Kidney epithelial cell (primary cell): Measurements from ENCODE around the gene SAPCD1. TPM values are rescaled to one million over a fixed set of nuclear protein-coding genes. Genes with fewer than 3 reads are reported as not detected.

Experiments
- DNase-seq: peaks from one replicate; pipeline ENCODE4 v3.0.0-alpha.2; 2010; ENCODE audit warnings: low read depth
- H3K27me3 ChIP-seq: 2 replicates; pipeline ENCODE4 v1.6.0; 2011; ENCODE audit warnings: low read length; ENCODE audit not compliant: control insufficient read depth, insufficient read depth
- H3K36me3 ChIP-seq: 2 replicates; pipeline ENCODE4 v1.5.1; 2011; ENCODE audit warnings: low read length; ENCODE audit not compliant: control insufficient read depth, insufficient read depth
- H3K4me3 ChIP-seq: 2 replicates; pipeline ENCODE4 v1.5.1; 2011; ENCODE audit warnings: low read depth, mild to moderate bottlenecking, control low read depth, low read length
- CTCF ChIP-seq: IDR thresholded peaks from 2 replicates; pipeline ENCODE4 v1.5.1; 2011; ENCODE audit warnings: mild to moderate bottlenecking, moderate library complexity, low read length, control low read depth, inconsistent platforms; ENCODE audit not compliant: insufficient read depth, poor library complexity, severe bottlenecking
- total RNA-seq: library from RNA; depleted of rRNA; stranded (reverse); fragments of >200 nt; gene quantifications from 2 replicates; pipeline ENCODE4 v1.2.3, GENCODE V29; 2015

The SAPCD1 gene
- total RNA-seq, 1 donor from 2014 or later = 2.2 TPM

DNA sequence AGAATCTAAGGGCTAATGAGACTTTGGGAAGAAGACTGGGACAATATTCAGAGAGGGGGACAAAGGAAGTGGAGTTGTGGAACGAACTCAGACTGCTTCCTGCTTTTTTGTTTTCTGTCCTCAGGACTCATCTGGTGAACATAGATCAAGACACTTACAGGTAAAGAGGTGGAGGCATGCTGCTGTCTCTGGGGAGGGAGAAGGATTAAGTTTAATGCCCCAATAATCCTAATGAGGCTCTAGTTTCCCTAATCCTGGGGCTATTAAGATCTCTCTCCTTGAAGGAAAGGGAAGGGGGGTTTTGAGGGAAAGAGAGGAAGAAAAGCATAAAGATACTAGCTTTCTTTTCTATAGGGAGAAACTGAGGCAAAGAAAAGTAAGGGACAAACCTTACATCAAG is 18.0 kb upstream of the SAPCD1 start:
- H3K36me3 ChIP-seq = peaks cover 2% of the 10 kb centered on the region
- no peak overlapping the region for H3K4me3 ChIP-seq
- no peak for DNase-seq
- no peak for TF ChIP-seq CTCF
- H3K27me3 ChIP-seq = no peaks in the 10 kb centered on the region

DNA sequence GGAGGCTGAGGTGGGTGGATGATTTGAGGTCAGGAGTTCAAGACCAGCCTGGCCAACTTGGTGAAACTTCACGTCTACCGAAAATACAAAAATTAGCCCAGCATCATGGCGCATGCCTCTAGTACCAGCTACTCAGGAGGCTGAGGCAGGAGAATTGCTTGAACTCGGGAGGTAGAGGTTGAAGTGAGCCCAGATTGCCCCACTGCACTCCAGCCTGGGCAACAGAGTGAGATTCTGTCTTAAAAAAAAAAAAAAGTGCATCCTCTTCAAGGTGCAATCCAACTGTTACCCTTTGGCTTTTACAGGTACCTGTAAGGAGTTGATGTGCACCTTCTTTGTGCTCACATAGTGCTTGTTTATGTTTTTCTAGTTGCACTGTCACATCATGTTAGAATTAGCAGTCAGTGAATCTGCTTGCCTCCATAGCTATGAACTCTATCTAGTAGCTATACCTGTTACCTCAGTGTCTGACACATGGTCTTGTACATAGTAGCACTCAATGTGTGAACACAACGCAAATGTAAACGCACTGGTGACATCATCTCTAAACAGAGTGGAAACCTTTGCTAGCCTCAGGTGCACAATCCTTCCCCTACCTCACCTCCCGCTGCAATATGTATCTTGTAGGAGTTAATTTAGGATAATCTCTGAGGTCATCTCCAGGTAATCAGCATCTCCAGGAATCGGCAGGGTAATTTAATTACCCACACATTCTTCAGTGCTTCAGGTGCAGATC is 13.0 kb upstream of the SAPCD1 start:
- no peaks in the 10 kb centered on the region for H3K27me3 ChIP-seq
- no peaks in the 10 kb centered on the region for H3K36me3 ChIP-seq
- no peak for DNase-seq
- TF ChIP-seq CTCF = no peak
- no peak overlapping the region for H3K4me3 ChIP-seq

DNA sequence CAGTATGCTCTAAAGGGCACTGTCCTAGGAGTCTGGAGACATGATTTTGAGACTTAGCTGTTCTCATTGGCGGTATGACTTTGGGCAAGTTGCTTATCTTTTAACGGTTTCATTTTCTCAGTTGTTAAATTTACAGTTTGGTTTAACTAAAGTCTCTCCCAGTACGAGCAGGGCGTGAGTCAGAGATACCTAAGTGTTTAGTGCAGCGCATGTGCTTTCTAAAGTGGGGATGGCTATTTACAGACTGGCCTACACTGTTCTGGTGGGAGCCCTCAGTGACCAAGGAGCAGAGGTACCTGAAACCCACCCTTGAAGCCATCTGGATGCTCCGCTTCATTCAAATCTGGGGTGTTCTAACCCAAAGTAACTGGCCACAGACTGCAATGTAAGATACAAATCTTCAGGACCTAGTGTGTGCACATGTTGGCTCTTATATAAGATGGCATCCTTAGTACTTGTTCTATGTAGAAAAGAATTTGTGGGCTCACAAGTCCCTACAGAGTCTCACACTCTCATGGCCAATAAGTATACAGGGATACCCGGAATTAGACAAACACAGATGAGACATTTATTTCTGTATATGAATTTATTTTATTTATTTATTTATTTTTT is 11.9 kb upstream of the SAPCD1 start:
- Histone ChIP-seq H3K27me3 (no peaks in the 10 kb centered on the region), H3K36me3 (no peaks in the 10 kb centered on the region), H3K4me3 (no peak overlapping the region)
- no peak for DNase-seq
- TF ChIP-seq CTCF = no peak

DNA sequence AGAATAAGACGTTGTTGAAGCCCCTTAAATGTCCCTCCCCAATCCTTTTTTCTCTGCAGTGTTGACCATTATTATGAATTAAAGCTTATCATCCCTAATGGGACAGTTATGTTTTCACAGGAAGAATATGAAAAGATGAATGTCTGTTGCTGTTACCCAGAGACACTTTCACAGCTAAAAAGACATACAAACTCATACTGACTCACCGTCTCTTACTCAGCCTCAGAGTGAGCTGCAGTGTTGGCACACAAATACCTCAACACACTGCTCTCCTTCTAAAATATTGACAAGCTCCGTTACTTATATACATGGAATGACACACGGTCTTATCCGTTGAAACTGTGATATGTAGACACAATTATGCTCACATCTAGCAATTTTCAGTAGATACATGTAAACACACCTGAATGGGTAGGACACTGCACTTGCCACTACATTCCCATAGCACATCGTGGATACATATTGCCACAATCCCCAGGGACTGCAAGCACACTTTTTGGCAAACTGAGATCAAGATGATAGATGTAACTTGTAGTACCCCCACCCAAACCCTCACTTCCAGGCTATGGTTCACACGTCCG is 9.6 kb upstream of the SAPCD1 start:
- Histone ChIP-seq H3K27me3 (no peaks in the 10 kb centered on the region), H3K4me3 (no peak overlapping the region), H3K36me3 (no peaks in the 10 kb centered on the region)
- DNase-seq = no peak
- no peak for TF ChIP-seq CTCF

- DNase-seq = no peak
- Histone ChIP-seq H3K27me3 (no peaks in the 10 kb centered on the region), H3K36me3 (no peaks in the 10 kb centered on the region), H3K4me3 (no peak overlapping the region)
- no peak for TF ChIP-seq CTCF
These were observed 4.2 kb upstream of the SAPCD1 start for GRCh38 chr6:31758281-31758680.
